ENCODE data around the gene PHF13. TPM values are rescaled to one million over a fixed set of nuclear protein-coding genes. Genes with fewer than 3 reads are reported as not detected.

PHF13 gene
- total RNA-seq, 4 donors from 2014 or later: 12.9 to 17.7 (median 15.7) TPM

DNA sequence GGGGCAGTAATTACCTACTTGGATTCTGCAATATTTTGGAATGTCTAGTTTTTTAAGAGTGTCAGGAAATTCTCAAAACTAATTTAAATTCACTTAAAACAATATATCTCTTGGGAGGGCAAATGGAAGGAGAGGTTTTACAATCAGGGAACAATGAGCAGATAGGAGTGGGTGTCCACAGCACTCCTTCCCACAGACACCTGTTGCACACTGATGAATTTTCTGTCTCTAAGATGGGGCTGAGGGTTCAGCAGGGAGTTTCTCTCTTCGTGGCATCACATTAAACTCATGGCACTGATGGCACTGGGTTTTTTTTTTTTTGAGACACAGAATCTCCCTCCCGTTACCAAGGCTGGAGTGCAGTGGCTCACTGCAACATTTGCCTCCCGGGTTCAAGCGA, 5.5 kb downstream of the PHF13 start:
- Histone ChIP-seq H3K4me1 (peaks cover 0 to 20% (median 5%) of the 10 kb centered on the region in 4 donors), H3K27ac (no peak overlapping the region), H3K27me3 (no peaks in the 10 kb centered on the region), H3K4me3 (no peak overlapping the region), H3K9me3 (no peaks in the 10 kb centered on the region), H3K36me3 (peaks cover 0 to 66% (median 0%) of the 10 kb centered on the region in 3 donors)
- 90 to 92% methylated on average over 4 of the region's 4 CpGs for WGBS, 2 donors
- DNase-seq (ENCODE audit: low spot score in 2 of 2): no peak
- TF ChIP-seq, protein P1, sequence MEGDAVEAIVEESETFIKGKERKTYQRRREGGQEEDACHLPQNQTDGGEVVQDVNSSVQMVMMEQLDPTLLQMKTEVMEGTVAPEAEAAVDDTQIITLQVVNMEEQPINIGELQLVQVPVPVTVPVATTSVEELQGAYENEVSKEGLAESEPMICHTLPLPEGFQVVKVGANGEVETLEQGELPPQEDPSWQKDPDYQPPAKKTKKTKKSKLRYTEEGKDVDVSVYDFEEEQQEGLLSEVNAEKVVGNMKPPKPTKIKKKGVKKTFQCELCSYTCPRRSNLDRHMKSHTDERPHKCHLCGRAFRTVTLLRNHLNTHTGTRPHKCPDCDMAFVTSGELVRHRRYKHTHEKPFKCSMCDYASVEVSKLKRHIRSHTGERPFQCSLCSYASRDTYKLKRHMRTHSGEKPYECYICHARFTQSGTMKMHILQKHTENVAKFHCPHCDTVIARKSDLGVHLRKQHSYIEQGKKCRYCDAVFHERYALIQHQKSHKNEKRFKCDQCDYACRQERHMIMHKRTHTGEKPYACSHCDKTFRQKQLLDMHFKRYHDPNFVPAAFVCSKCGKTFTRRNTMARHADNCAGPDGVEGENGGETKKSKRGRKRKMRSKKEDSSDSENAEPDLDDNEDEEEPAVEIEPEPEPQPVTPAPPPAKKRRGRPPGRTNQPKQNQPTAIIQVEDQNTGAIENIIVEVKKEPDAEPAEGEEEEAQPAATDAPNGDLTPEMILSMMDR (IDR thresholded peaks at IDR 0.05): no peak
- no peak for TF ChIP-seq EP300 (IDR thresholded peaks at IDR 0.05)

DNA sequence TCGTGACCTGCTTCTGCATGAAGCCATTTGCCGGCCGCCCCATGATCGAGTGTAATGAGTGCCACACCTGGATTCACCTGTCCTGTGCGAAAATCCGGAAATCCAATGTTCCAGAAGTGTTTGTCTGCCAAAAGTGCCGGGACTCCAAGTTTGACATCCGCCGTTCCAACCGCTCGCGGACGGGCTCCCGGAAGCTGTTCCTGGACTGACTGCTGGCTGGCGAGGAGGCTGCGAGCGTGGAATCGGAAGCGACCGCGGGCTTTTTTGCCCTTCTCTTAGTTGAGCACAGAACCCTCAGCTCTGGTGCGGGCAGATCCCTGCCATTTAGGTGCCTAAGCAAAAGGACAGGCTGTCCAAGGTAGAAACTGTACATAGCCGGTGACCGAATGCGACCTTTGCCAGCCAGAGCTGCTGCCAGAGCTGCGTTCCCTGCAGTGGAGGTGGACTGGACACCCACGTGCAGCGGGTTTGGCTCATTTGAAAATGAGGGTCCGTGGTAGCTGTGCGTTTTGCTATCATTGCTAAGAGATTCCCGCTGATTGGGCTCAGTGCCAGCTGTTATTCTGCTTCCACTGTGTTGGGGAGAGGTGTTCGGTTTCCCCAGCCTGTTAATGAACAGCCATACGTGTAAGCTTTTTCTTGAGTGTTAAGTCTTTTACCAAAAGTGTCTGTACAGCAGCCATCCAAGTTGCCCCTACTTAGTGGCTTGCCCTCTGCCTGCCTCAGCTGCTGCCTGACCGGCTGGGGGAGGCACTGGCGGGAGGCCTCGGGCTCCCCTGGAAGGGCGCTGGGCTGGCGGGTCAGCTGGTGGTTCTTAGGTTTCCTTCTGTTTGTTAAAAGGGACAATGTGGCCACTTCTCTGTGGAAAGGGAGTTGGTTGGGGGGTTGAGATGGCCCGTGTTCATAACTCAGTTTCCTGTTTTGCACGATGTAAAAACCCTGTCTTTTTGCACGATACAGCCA, 8.2 kb downstream of the PHF13 start:
- no peak overlapping the region for H3K4me3 ChIP-seq
- no peaks in the 10 kb centered on the region for H3K27me3 ChIP-seq
- no peak for TF ChIP-seq EP300 (IDR thresholded peaks at IDR 0.05)
- TF ChIP-seq, protein P1 (IDR thresholded peaks at IDR 0.05): no peak
- TF ChIP-seq POLR2A (IDR thresholded peaks at IDR 0.05): no peak
- H3K36me3 ChIP-seq: peaks cover 0 to 67% (median 0%) of the 10 kb centered on the region in 3 donors
- WGBS, 2 donors: 86 to 88% methylated on average over 40 to 41 of the region's 41 CpGs
- peaks cover 0 to 22% (median 10%) of the 10 kb centered on the region in 4 donors for H3K4me1 ChIP-seq
- H3K27ac ChIP-seq: no peak overlapping the region
- no peaks in the 10 kb centered on the region for H3K9me3 ChIP-seq
- DNase-seq (ENCODE audit: low spot score in 2 of 2): no peak

DNA sequence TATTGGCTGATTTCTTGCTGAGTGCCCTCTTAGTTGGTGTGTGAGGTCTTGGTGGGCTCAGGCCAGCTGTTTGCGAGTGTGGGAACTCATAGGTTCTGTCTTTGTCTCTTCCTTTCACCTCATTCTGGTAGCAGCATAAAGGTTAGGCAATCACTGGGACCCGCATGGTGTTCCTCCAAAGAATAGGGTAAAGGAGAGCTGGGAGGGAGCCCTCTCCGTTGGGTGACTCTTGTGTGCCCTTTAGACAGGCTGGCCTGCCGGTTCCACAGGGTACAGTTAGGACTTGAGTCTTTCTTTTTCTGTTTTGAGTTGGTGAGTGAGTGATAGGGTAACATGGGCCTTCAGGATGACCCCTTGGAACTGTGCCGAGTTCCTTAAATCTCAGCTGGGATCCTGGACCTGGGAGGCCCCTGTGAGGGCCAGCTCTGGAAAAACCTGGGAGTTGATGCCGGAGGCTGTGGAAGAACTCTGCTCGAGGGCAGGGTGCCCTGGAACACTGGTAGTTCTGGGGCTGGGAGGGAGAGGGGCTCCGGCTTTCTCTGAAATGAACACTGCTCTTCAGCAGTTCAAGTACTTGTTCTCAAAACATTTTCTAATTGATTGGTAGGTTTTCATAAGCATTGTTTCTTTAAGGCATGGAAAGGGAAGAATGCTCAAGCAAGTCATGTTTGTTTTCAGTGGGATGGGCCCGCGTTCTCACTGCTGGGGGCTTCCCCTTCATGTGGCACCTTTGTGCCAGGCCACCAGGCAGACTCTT, 9.0 kb downstream of the PHF13 start:
- no peaks in the 10 kb centered on the region for H3K27me3 ChIP-seq
- 87 to 92% methylated on average over 8 to 10 of the region's 10 CpGs for WGBS, 2 donors
- no peak for DNase-seq (ENCODE audit: low spot score in 2 of 2)
- peaks cover 0 to 70% (median 0%) of the 10 kb centered on the region in 3 donors for H3K36me3 ChIP-seq
- no peak overlapping the region for H3K27ac ChIP-seq
- TF ChIP-seq, protein P1 (IDR thresholded peaks at IDR 0.05): no peak
- TF ChIP-seq POLR2A (IDR thresholded peaks at IDR 0.05): no peak
- no peak for TF ChIP-seq EP300 (IDR thresholded peaks at IDR 0.05)
- H3K4me1 ChIP-seq: peaks cover 0 to 28% (median 17%) of the 10 kb centered on the region in 4 donors
- H3K9me3 ChIP-seq: no peaks in the 10 kb centered on the region
- no peak overlapping the region for H3K4me3 ChIP-seq

DNA sequence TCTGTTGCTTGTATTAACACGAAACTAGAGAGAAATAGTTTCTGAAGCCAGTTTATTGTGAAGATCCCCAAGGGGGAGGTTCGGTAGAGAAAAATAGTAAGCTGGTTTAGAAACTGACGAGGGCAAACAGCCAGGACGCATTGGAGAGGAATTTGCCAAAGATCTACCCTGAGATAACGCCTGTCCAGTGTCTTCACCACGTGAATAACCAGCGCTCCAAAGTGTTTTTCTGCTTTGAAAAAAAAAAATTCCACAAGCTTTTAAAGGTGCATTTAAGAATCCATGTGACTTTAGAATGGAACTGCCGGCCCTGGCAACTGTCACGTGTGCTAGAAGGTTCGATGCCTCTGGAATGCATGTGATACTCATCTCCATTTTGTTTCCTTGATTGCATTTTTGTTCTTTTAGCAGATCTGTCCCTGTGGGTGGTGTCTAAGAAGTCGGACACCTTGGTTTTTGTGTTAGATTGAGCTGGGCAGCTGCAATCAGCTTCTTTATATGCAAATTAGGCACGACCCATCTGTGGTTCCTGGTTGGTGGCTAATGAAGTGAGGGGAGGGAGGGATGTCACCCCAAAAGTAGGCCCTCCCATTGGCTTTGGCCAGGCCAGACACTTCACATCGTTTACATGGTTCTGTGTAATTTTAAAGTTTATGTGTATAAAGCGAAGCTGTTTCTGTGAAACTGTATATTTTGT, 9.9 kb downstream of the PHF13 start:
- H3K9me3 ChIP-seq: no peaks in the 10 kb centered on the region
- H3K36me3 ChIP-seq: peaks cover 0 to 71% (median 0%) of the 10 kb centered on the region in 3 donors
- no peak for DNase-seq (ENCODE audit: low spot score in 2 of 2)
- TF ChIP-seq, protein P1 (IDR thresholded peaks at IDR 0.05): no peak
- TF ChIP-seq EP300 (IDR thresholded peaks at IDR 0.05) (no peak), POLR2A (IDR thresholded peaks at IDR 0.05) (no peak)
- WGBS, 2 donors: 72 to 81% methylated on average over 14 of the region's 14 CpGs
- H3K4me1 ChIP-seq: peaks cover 0 to 33% (median 17%) of the 10 kb centered on the region in 4 donors
- no peak overlapping the region for H3K4me3 ChIP-seq
- no peaks in the 10 kb centered on the region for H3K27me3 ChIP-seq
- H3K27ac ChIP-seq: no peak overlapping the region

Data from tibial nerve (tissue), 4 donors.